ENCODE measurements around the gene SCGB1C2. TPM values are rescaled to one million over a fixed set of nuclear protein-coding genes. Genes with fewer than 3 reads are reported as not detected.

SCGB1C2 gene
- total RNA-seq, 1 donor from 2014 or later = not detected

- DNase-seq (ENCODE audit: low spot score in 2 of 2) (no peak), FAIRE-seq (no peak)
Measured at GRCh38 chr17:147796-148740, 10.7 kb downstream of the SCGB1C2 start.

GRCh38 chr17:148757-149156 is 11.4 kb downstream of the SCGB1C2 start:
- DNase-seq (ENCODE audit: low spot score in 2 of 2) (no peak), FAIRE-seq (no peak)

GRCh38 chr17:149231-149630 is 11.9 kb downstream of the SCGB1C2 start:
- DNase-seq (ENCODE audit: low spot score in 2 of 2) (no peak), FAIRE-seq (no peak)

- no peak for DNase-seq (ENCODE audit: low spot score in 2 of 2)
Measured at GRCh38 chr17:149897-150584, 12.7 kb downstream of the SCGB1C2 start.

GRCh38 chr17:151004-151403 is 13.6 kb downstream of the SCGB1C2 start:
- DNase-seq (ENCODE audit: low spot score in 2 of 2) (no peak), FAIRE-seq (no peak)

More at GRCh38 chr17:149897-150584, 12.7 kb downstream of the SCGB1C2 start:
- FAIRE-seq = no peak

- no peak for DNase-seq (ENCODE audit: low spot score in 2 of 2)
- FAIRE-seq = no peak
Measured at GRCh38 chr17:151886-152859, 14.8 kb downstream of the SCGB1C2 start.

- FAIRE-seq (no peak), DNase-seq (ENCODE audit: low spot score in 2 of 2) (no peak)
Measured at GRCh38 chr17:152860-153420, 15.6 kb downstream of the SCGB1C2 start.

GRCh38 chr17:153851-154250 is 16.5 kb downstream of the SCGB1C2 start:
- DNase-seq (ENCODE audit: low spot score in 2 of 2) = no peak
- FAIRE-seq = no peak

- DNase-seq (ENCODE audit: low spot score in 2 of 2) = no peak
Measured at GRCh38 chr17:155576-155975, 18.2 kb downstream of the SCGB1C2 start.

GRCh38 chr17:156094-156621 is 18.8 kb downstream of the SCGB1C2 start:
- FAIRE-seq = no peak

More at GRCh38 chr17:155576-155975, 18.2 kb downstream of the SCGB1C2 start:
- FAIRE-seq = no peak

GRCh38 chr17:156946-157345 is 19.6 kb downstream of the SCGB1C2 start:
- FAIRE-seq = no peak

More at GRCh38 chr17:156094-156621, 18.8 kb downstream of the SCGB1C2 start:
- no peak for DNase-seq (ENCODE audit: low spot score in 2 of 2)

GRCh38 chr17:157901-158300 is 20.5 kb downstream of the SCGB1C2 start:
- FAIRE-seq (no peak), DNase-seq (ENCODE audit: low spot score in 2 of 2) (no peak)

More at GRCh38 chr17:156946-157345, 19.6 kb downstream of the SCGB1C2 start:
- DNase-seq (ENCODE audit: low spot score in 2 of 2) = no peak

- DNase-seq (ENCODE audit: low spot score in 2 of 2) = no peak
- no peak for FAIRE-seq
Measured at GRCh38 chr17:158379-158778, 21.0 kb downstream of the SCGB1C2 start.

- no peak for FAIRE-seq
- DNase-seq (ENCODE audit: low spot score in 2 of 2) = no peak
Measured at GRCh38 chr17:159609-160008, 22.2 kb downstream of the SCGB1C2 start.

- FAIRE-seq (no peak), DNase-seq (ENCODE audit: low spot score in 2 of 2) (no peak)
Measured at GRCh38 chr17:160336-160735, 23.0 kb downstream of the SCGB1C2 start.

GRCh38 chr17:161481-161880 is 24.1 kb downstream of the SCGB1C2 start:
- DNase-seq (ENCODE audit: low spot score in 2 of 2) = no peak
- no peak for FAIRE-seq

GRCh38 chr17:162689-163088 is 25.3 kb downstream of the SCGB1C2 start:
- FAIRE-seq (no peak), DNase-seq (ENCODE audit: low spot score in 2 of 2) (no peak)

- no peak for DNase-seq (ENCODE audit: low spot score in 2 of 2)
- FAIRE-seq = no peak
Measured at GRCh38 chr17:163514-164098, 26.2 kb downstream of the SCGB1C2 start.

Measured in frontal cortex (tissue), 4 donors.